HG03045 (cell line): ENCODE data around the gene ABLIM3.

Experiments used
- ATAC-seq: cut with Tn5 transposase; IDR thresholded peaks from one replicate; pipeline ENCODE4 v1.9.1; 2021; ENCODE audit warnings: mild to moderate bottlenecking, moderate library complexity; ENCODE audit not compliant: unreplicated experiment

Gene ABLIM3

GRCh38 chr5:149215478-149216090 lies 74.3 kb downstream of the ABLIM3 start:
- no peak for ATAC-seq

- ATAC-seq, result no peak
Measured at GRCh38 chr5:149216496-149216895, 75.2 kb downstream of the ABLIM3 start.

GRCh38 chr5:149217096-149217802 lies 76.0 kb downstream of the ABLIM3 start:
- no peak for ATAC-seq

- ATAC-seq, result no peak
Measured at GRCh38 chr5:149217803-149218155, 76.5 kb downstream of the ABLIM3 start.

- ATAC-seq, result no peak
Measured at GRCh38 chr5:149219584-149219983, 78.3 kb downstream of the ABLIM3 start.

- ATAC-seq, result no peak
Measured at GRCh38 chr5:149220750-149221149, 79.5 kb downstream of the ABLIM3 start.

- no peak for ATAC-seq
Measured at GRCh38 chr5:149221326-149221725, 80.0 kb downstream of the ABLIM3 start.

GRCh38 chr5:149221731-149222342 lies 80.5 kb downstream of the ABLIM3 start:
- ATAC-seq, result no peak

GRCh38 chr5:149223081-149223848 lies 82.0 kb downstream of the ABLIM3 start:
- ATAC-seq, result no peak

- ATAC-seq, result no peak
Measured at GRCh38 chr5:149224282-149224681, 83.0 kb downstream of the ABLIM3 start.

- ATAC-seq, result no peak
Measured at GRCh38 chr5:149227168-149227826, 86.0 kb downstream of the ABLIM3 start.

- no peak for ATAC-seq
Measured at GRCh38 chr5:149228618-149229297, 87.5 kb downstream of the ABLIM3 start.

GRCh38 chr5:149229298-149229937 lies 88.1 kb downstream of the ABLIM3 start:
- no peak for ATAC-seq

GRCh38 chr5:149235841-149236240 lies 94.5 kb downstream of the ABLIM3 start:
- ATAC-seq, result no peak

- no peak for ATAC-seq
Measured at GRCh38 chr5:149237662-149238061, 96.4 kb downstream of the ABLIM3 start.

- no peak for ATAC-seq
Measured at GRCh38 chr5:149238540-149238939, 97.2 kb downstream of the ABLIM3 start.

- no peak for ATAC-seq
Measured at GRCh38 chr5:149239917-149240316, 98.6 kb downstream of the ABLIM3 start.

GRCh38 chr5:149240354-149240998 lies 99.2 kb downstream of the ABLIM3 start:
- ATAC-seq, result no peak

GRCh38 chr5:149242339-149242738 lies 101.0 kb downstream of the ABLIM3 start:
- no peak for ATAC-seq

- ATAC-seq, result no peak
Measured at GRCh38 chr5:149246906-149247305, 105.6 kb downstream of the ABLIM3 start.
